H9 (cell line): Measurements from ENCODE around the gene AASS. TPM values are rescaled to one million over a fixed set of nuclear protein-coding genes. Genes with fewer than 3 reads are reported as not detected.

Experiments used
- DNase-seq: peaks from one replicate; pipeline ENCODE4 v3.0.0-alpha.2; 2017
- H2AFZ ChIP-seq: one replicate; pipeline ENCODE4 v1.6.1; 2013; ENCODE audit warnings: mild to moderate bottlenecking, low read length, control low read depth, moderate library complexity
- H2AK5ac ChIP-seq: 2 replicates; pipeline ENCODE4 v1.6.1; 2013; ENCODE audit warnings: low read length, control low read depth, mixed read lengths; ENCODE audit not compliant: insufficient read length
- H2BK120ac ChIP-seq: one replicate; pipeline ENCODE4 v1.6.1; 2013; ENCODE audit warnings: low read depth, mild to moderate bottlenecking, low read length, control low read depth, inconsistent platforms; ENCODE audit not compliant: poor library complexity, severe bottlenecking
- H2BK12ac ChIP-seq: 2 replicates; pipeline ENCODE4 v1.6.1; 2013; ENCODE audit warnings: low read length, control low read depth, mixed read lengths, low read depth; ENCODE audit not compliant: insufficient read length
- H2BK15ac ChIP-seq: 2 replicates; pipeline ENCODE4 v1.6.1; 2013; ENCODE audit warnings: low read depth, low read length, control low read depth
- H2BK20ac ChIP-seq: one replicate; pipeline ENCODE4 v1.6.1; 2013; ENCODE audit warnings: low read depth, mild to moderate bottlenecking, low read length, control low read depth, inconsistent platforms; ENCODE audit not compliant: poor library complexity, severe bottlenecking
- H2BK5ac ChIP-seq: 2 replicates; pipeline ENCODE4 v1.6.1; 2013; ENCODE audit warnings: low read length, control low read depth, mixed read lengths; ENCODE audit not compliant: insufficient read length
- H3K14ac ChIP-seq: 2 replicates; pipeline ENCODE4 v1.6.1; 2013; ENCODE audit warnings: low read length, control low read depth; ENCODE audit not compliant: insufficient read depth
- H3K18ac ChIP-seq: 2 replicates; pipeline ENCODE4 v1.6.1; 2013; ENCODE audit warnings: low read depth, mild to moderate bottlenecking, mixed read lengths, low read length, control low read depth; ENCODE audit not compliant: insufficient read length
- H3K23ac ChIP-seq: 2 replicates; pipeline ENCODE4 v1.6.1; 2013; ENCODE audit warnings: low read length, control low read depth, mixed read lengths, low read depth; ENCODE audit not compliant: insufficient read length
- H3K23me2 ChIP-seq: 2 replicates; pipeline ENCODE4 v1.6.1; 2013; ENCODE audit warnings: low read depth, mild to moderate bottlenecking, mixed read lengths, low read length, control low read depth; ENCODE audit not compliant: insufficient read length, poor library complexity, severe bottlenecking
- H3K27ac ChIP-seq: 2 replicates; pipeline ENCODE4 v1.5.1; 2013; ENCODE audit warnings: low read length, control low read depth, mixed read lengths, low read depth; ENCODE audit not compliant: insufficient read length
- H3K27me3 ChIP-seq: 2 replicates; pipeline ENCODE4 v1.6.1; 2013; ENCODE audit warnings: low read length, control low read depth, inconsistent platforms; ENCODE audit not compliant: insufficient read depth
- H3K4ac ChIP-seq: 2 replicates; pipeline ENCODE4 v1.6.1; 2013; ENCODE audit warnings: low read depth, mild to moderate bottlenecking, control low read depth, inconsistent platforms, low read length, moderate library complexity
- H3K4me1 ChIP-seq: 2 replicates; pipeline ENCODE4 v1.6.1; 2013; ENCODE audit warnings: low read length, control low read depth, inconsistent platforms; ENCODE audit not compliant: insufficient read depth
- H3K4me2 ChIP-seq: 2 replicates; pipeline ENCODE4 v1.6.1; 2013; ENCODE audit warnings: low read length, control low read depth, mixed read lengths; ENCODE audit not compliant: insufficient read length, insufficient read depth
- H3K56ac ChIP-seq: 2 replicates; pipeline ENCODE4 v1.6.1; 2013; ENCODE audit warnings: low read depth, mild to moderate bottlenecking, mixed read lengths, low read length, control low read depth; ENCODE audit not compliant: insufficient read length
- H3K79me1 ChIP-seq: 2 replicates; pipeline ENCODE4 v1.6.1; 2013; ENCODE audit warnings: low read depth, mild to moderate bottlenecking, moderate library complexity, low read length, control low read depth, inconsistent platforms; ENCODE audit not compliant: insufficient read depth, poor library complexity, severe bottlenecking
- H3K79me2 ChIP-seq: 2 replicates; pipeline ENCODE4 v1.6.1; 2013; ENCODE audit warnings: low read length, control low read depth, inconsistent platforms; ENCODE audit not compliant: insufficient read depth
- H3K9ac ChIP-seq: 2 replicates; pipeline ENCODE4 v1.6.1; 2013; ENCODE audit warnings: low read length, control low read depth, mixed read lengths; ENCODE audit not compliant: insufficient read length; ENCODE audit errors: extremely low read depth
- H3K9me3 ChIP-seq: one replicate; pipeline ENCODE4 v1.6.1; 2013; ENCODE audit warnings: low read depth, low read length, inconsistent platforms; ENCODE audit not compliant: control insufficient read depth
- H3T11ph ChIP-seq: one replicate; pipeline ENCODE4 v1.6.1; 2013; ENCODE audit warnings: mild to moderate bottlenecking, low read length, control low read depth, inconsistent platforms
- H4K20me1 ChIP-seq: one replicate; pipeline ENCODE4 v1.6.1; 2013; ENCODE audit not compliant: control insufficient read depth, insufficient read length, insufficient read depth
- H4K5ac ChIP-seq: 2 replicates; pipeline ENCODE4 v1.6.1; 2013; ENCODE audit warnings: low read depth, mild to moderate bottlenecking, mixed read lengths, low read length, control low read depth; ENCODE audit not compliant: insufficient read length
- H4K8ac ChIP-seq: replicated peaks from 2 replicates; pipeline ENCODE4 v1.6.1; 2013; ENCODE audit warnings: low read length, control low read depth, mixed read lengths, low read depth; ENCODE audit not compliant: insufficient read length
- H4K91ac ChIP-seq: 2 replicates; pipeline ENCODE4 v1.6.1; 2013; ENCODE audit warnings: low read depth, mild to moderate bottlenecking, moderate library complexity, mixed read lengths, low read length, control low read depth; ENCODE audit not compliant: insufficient read length
- H3K27ac Mint-ChIP-seq, 3 experiments: 2 replicates in 2 of 3; 3 replicates in 1 of 3; pipeline ENCODE4 v1.8.0; 2020 to 2021; ENCODE audit warnings: mixed read lengths in 3 of 3, mild to moderate bottlenecking in 1 of 3, moderate library complexity in 1 of 3
- H3K27me3 Mint-ChIP-seq: 2 replicates; pipeline ENCODE4 v1.8.0; 2021; ENCODE audit warnings: low read depth, mild to moderate bottlenecking, moderate library complexity, mixed read lengths
- H3K36me3 Mint-ChIP-seq, 3 experiments: 2 replicates in 2 of 3; 3 replicates in 1 of 3; pipeline ENCODE4 v1.8.0; 2020 to 2021; ENCODE audit warnings: low read depth in 3 of 3, mixed read lengths in 3 of 3; ENCODE audit not compliant: insufficient read depth in 1 of 3
- H3K4me1 Mint-ChIP-seq, 2 experiments: 2 replicates each; pipeline ENCODE4 v1.8.0; 2020; ENCODE audit warnings: mixed read lengths in 2 of 2
- H3K4me3 Mint-ChIP-seq, 2 experiments: 2 replicates in 1 of 2; 3 replicates in 1 of 2; pipeline ENCODE4 v1.8.0; 2020 to 2021; ENCODE audit warnings: mild to moderate bottlenecking in 2 of 2, mixed read lengths in 2 of 2, moderate library complexity in 1 of 2
- H3K9me3 Mint-ChIP-seq, 2 experiments: 2 replicates in 1 of 2; 3 replicates in 1 of 2; pipeline ENCODE4 v1.8.0; 2020; ENCODE audit warnings: mild to moderate bottlenecking in 2 of 2, mixed read lengths in 2 of 2, moderate library complexity in 1 of 2
- WGBS: extraction: QIAGEN DNeasy Blood & Tissue Kit; methylation state at CpG from one replicate; pipeline ENCODE4 v1.1.7; 2013; ENCODE audit warnings: missing lambda C conversion rate, low lambda C conversion rate, mixed read lengths; ENCODE audit not compliant: insufficient read length; ENCODE audit errors: extremely low coverage; 5-methylcytosine and 5-hydroxymethylcytosine counted together
- total RNA-seq: library from RNA; stranded (reverse); gene quantifications from 2 replicates; pipeline ENCODE4 v1.2.1, GENCODE V29; 2021
- TF ChIP-seq, protein P1 (sequence below): fragments of 200-600 bp; sonication (generic); conservative IDR thresholded peaks from 3 replicates; pipeline ENCODE4 v1.8.0; 2021; ENCODE audit warnings: antibody characterized with exemption, mild to moderate bottlenecking

AASS gene
- total RNA-seq, 1 experiment from 2014 or later, result 398 TPM

GRCh38 chr7:122136078-122136477 is 8.0 kb downstream of the AASS start:
- peaks cover 19 to 68% (median 53%) of the 10 kb centered on the region in 3 experiments for H3K36me3 Mint-ChIP-seq
- H4K8ac ChIP-seq, result no peak overlapping the region
- H3K27ac Mint-ChIP-seq, result peak overlapping the region in 2 of 3 experiments; percentile 57 to 76; a peak in 3 of 7 replicates
- H3K14ac ChIP-seq, result no peak overlapping the region
- peak overlapping the region; percentile 22 for H3K4me2 ChIP-seq
- no peak overlapping the region for H3K9ac ChIP-seq
- WGBS, result no CpG with 5 or more reads among the region's 3 CpGs
- H3T11ph ChIP-seq, result no peak overlapping the region
- no peaks in the 10 kb centered on the region for H3K27me3 Mint-ChIP-seq
- H3K56ac ChIP-seq, result no peak overlapping the region
- H2BK15ac ChIP-seq, result no peak overlapping the region
- peaks cover 47% of the 10 kb centered on the region in 2 experiments for H3K4me1 Mint-ChIP-seq
- no peaks in the 10 kb centered on the region for H3K79me1 ChIP-seq
- no peak overlapping the region for H4K91ac ChIP-seq
- peaks cover 77% of the 10 kb centered on the region for H3K79me2 ChIP-seq
- no peak overlapping the region for H2BK120ac ChIP-seq
- H3K27me3 ChIP-seq, result no peaks in the 10 kb centered on the region
- H4K5ac ChIP-seq, result no peak overlapping the region
- H3K9me3 Mint-ChIP-seq, result peaks cover 0 to 3% of the 10 kb centered on the region in 2 experiments; a peak in 2 of 5 replicates
- H2BK12ac ChIP-seq, result no peak overlapping the region
- no peak overlapping the region for H3K27ac ChIP-seq
- H3K4me1 ChIP-seq, result no peaks in the 10 kb centered on the region
- peaks cover 4% of the 10 kb centered on the region for H3K23me2 ChIP-seq
- peak overlapping the region in 1 of 2 experiments; percentile 54; a peak in 1 of 5 replicates for H3K4me3 Mint-ChIP-seq
- H4K20me1 ChIP-seq, result no peaks in the 10 kb centered on the region
- DNase-seq, result no peak
- no peak overlapping the region for H2BK20ac ChIP-seq
- H3K18ac ChIP-seq, result no peak overlapping the region
- TF ChIP-seq, protein P1, sequence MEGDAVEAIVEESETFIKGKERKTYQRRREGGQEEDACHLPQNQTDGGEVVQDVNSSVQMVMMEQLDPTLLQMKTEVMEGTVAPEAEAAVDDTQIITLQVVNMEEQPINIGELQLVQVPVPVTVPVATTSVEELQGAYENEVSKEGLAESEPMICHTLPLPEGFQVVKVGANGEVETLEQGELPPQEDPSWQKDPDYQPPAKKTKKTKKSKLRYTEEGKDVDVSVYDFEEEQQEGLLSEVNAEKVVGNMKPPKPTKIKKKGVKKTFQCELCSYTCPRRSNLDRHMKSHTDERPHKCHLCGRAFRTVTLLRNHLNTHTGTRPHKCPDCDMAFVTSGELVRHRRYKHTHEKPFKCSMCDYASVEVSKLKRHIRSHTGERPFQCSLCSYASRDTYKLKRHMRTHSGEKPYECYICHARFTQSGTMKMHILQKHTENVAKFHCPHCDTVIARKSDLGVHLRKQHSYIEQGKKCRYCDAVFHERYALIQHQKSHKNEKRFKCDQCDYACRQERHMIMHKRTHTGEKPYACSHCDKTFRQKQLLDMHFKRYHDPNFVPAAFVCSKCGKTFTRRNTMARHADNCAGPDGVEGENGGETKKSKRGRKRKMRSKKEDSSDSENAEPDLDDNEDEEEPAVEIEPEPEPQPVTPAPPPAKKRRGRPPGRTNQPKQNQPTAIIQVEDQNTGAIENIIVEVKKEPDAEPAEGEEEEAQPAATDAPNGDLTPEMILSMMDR, result no peak
- no peak overlapping the region for H2AK5ac ChIP-seq
- H3K23ac ChIP-seq, result no peak overlapping the region
- no peaks in the 10 kb centered on the region for H3K9me3 ChIP-seq
- H2AFZ ChIP-seq, result no peak overlapping the region
- H2BK5ac ChIP-seq, result no peak overlapping the region
- no peak overlapping the region for H3K4ac ChIP-seq
